ENCODE measurements around the gene EFNA1.

- TF ChIP-seq POLR2A (IDR thresholded peaks at IDR 0.05) (no peak), CTCF (IDR thresholded peaks at IDR 0.05) (no peak)
Measured at GRCh38 chr1:155174324-155175280, 46.9 kb downstream of the EFNA1 start.

Data from right lobe of liver (tissue), 4 donors.